Measurements from ENCODE around the gene ZNF253. TPM values are rescaled to one million over a fixed set of nuclear protein-coding genes. Genes with fewer than 3 reads are reported as not detected.

The ZNF253 gene
- total and polyA plus RNA-seq, 2 of the 8 experiments (the other 6 are each of a cell fraction or from before 2014, with no cell fraction given) = 8.3 to 64.0 TPM

GRCh38 chr19:19835560-19836038, 30.1 kb upstream of the ZNF253 start:
- no peak overlapping the region for H3K4ac ChIP-seq (replicated peaks; ENCODE audit: insufficient read length, low read depth, low read length)
- FAIRE-seq = no peak
- H3K4me1 ChIP-seq (replicated peaks in 1 of 4; ENCODE audit: control insufficient read depth in 3 of 4, insufficient read depth in 4 of 4, low read length in 3 of 4) = no peaks in the 10 kb centered on the region
- H3K79me2 ChIP-seq (ENCODE audit: control insufficient read depth in 1 of 2, insufficient read depth in 2 of 2, low read length in 2 of 2) = no peaks in the 10 kb centered on the region
- DNase-seq (ENCODE audit: low read depth in 1 of 2, low spot score in 2 of 2) = no peak
- no peaks in the 10 kb centered on the region for H3K27me3 ChIP-seq (replicated peaks in 1 of 4; ENCODE audit: control insufficient read depth in 3 of 4, extremely low read depth in 1 of 4, insufficient read depth in 3 of 4, low read length in 3 of 4)
- peaks cover 20 to 38% of the 10 kb centered on the region in 2 experiments for H3K9me3 ChIP-seq (ENCODE audit: insufficient read depth in 2 of 2, low read depth in 1 of 2, low read length in 1 of 2)
- H3K23me2 ChIP-seq (ENCODE audit: low read depth, low read length) = no peaks in the 10 kb centered on the region
- no peaks in the 10 kb centered on the region for H4K20me1 ChIP-seq (replicated peaks in 1 of 2; ENCODE audit: control insufficient read depth in 1 of 2, insufficient read depth in 2 of 2, low read length in 2 of 2)
- H3K36me3 ChIP-seq (ENCODE audit: control insufficient read depth in 2 of 4, insufficient read depth in 4 of 4, low read length in 3 of 4) = peaks cover 0 to 9% (median 0%) of the 10 kb centered on the region in 4 experiments; a peak in 1 of 8 replicates
- ChIA-PET POLR2A (ENCODE audit: partially characterized antibody) (interaction anchor here (1.5 kb wide), 1 partner anchor 14 kb away, joined by 3 read pairs; the partner anchor contains the start of gene ZNF506), CTCF (ENCODE audit: partially characterized antibody) (interaction anchor here (0.8 kb wide), 1 partner anchor 283 kb away, joined by 3 read pairs; no protein-coding TSS in a partner anchor)
- no peak overlapping the region for H2BK12ac ChIP-seq (ENCODE audit: low read depth, low read length)
- H3K56ac ChIP-seq (replicated peaks; ENCODE audit: insufficient read length, low read depth, low read length) = no peak overlapping the region
- no peak overlapping the region for H2BK5ac ChIP-seq (ENCODE audit: low read depth, low read length)
- H3K79me1 ChIP-seq (ENCODE audit: low read depth, low read length) = no peaks in the 10 kb centered on the region
- no peak overlapping the region for H2BK20ac ChIP-seq (ENCODE audit: low read length)
- H2BK15ac ChIP-seq (ENCODE audit: low read length) = no peak overlapping the region
- no peak overlapping the region for H4K91ac ChIP-seq (replicated peaks; ENCODE audit: insufficient read length, low read length)
- no peak overlapping the region for H3K27ac ChIP-seq (ENCODE audit: low read depth, low read length)
- H2AFZ ChIP-seq (ENCODE audit: low read length) = no peak overlapping the region
- no peak overlapping the region for H3K23ac ChIP-seq (ENCODE audit: insufficient read length)
- no peak overlapping the region for H3K14ac ChIP-seq (ENCODE audit: insufficient read length)
- no peak overlapping the region for H2AK5ac ChIP-seq (ENCODE audit: low read depth, low read length)
- no peak overlapping the region for H4K5ac ChIP-seq (ENCODE audit: insufficient read length, low read depth, low read length)
- H3K9ac ChIP-seq (replicated peaks in 1 of 4; ENCODE audit: extremely low read depth in 1 of 4, low read depth in 3 of 4, low read length in 3 of 4) = no peak overlapping the region
- no peak overlapping the region for H3K4me3 ChIP-seq (ENCODE audit: extremely low read depth in 1 of 4, insufficient read depth in 2 of 4, low read depth in 3 of 4, low read length in 4 of 4)
- TF ChIP-seq SAP30 (IDR thresholded peaks at IDR 0.05; ENCODE audit: insufficient read depth, insufficient replicate concordance, low read length) = no peak
- TF ChIP-seq ZNF274 (IDR thresholded peaks at IDR 0.05; ENCODE audit: borderline replicate concordance, extremely low read depth, low read length) = peak; percentile 96
- no peak overlapping the region for H3K18ac ChIP-seq (ENCODE audit: extremely low read depth, low read length)
- H4K8ac ChIP-seq (ENCODE audit: extremely low read depth, insufficient read depth, low read length) = no peak overlapping the region
- no peak overlapping the region for H3K4me2 ChIP-seq (ENCODE audit: insufficient read depth in 1 of 2, low read depth in 2 of 2, low read length in 2 of 2)
- H2BK120ac ChIP-seq (replicated peaks; ENCODE audit: low read depth, low read length) = no peak overlapping the region

All from H1 (cell line).